AG08395 (cell line): ENCODE results near the gene RYR2.
"Not testable (repeated sequence)": the region's sequence is repeated elsewhere in the genome, so short reads cannot be mapped to it uniquely, and the experiment has no call there.

Source experiments
- DNase-seq: peaks from one replicate; pipeline ENCODE4 v3.0.0; 2012; ENCODE audit warnings: mixed read lengths, low spot score

RYR2 gene

GRCh38 chr1:237146241-237146640, 104.3 kb downstream of the RYR2 start:
- DNase-seq, result no peak

- DNase-seq, result no peak
Measured at GRCh38 chr1:237149857-237150256, 107.9 kb downstream of the RYR2 start.

GRCh38 chr1:237151979-237152378, 110.0 kb downstream of the RYR2 start:
- not testable (repeated sequence) for DNase-seq

- no peak for DNase-seq
Measured at GRCh38 chr1:237152506-237153335, 110.7 kb downstream of the RYR2 start.

- no peak for DNase-seq
Measured at GRCh38 chr1:237154157-237154556, 112.2 kb downstream of the RYR2 start.

GRCh38 chr1:237164406-237165352, 122.7 kb downstream of the RYR2 start:
- DNase-seq, result no peak

- DNase-seq, result no peak
Measured at GRCh38 chr1:237166086-237166485, 124.1 kb downstream of the RYR2 start.

GRCh38 chr1:237166593-237167101, 124.7 kb downstream of the RYR2 start:
- no peak for DNase-seq

GRCh38 chr1:237170149-237170548, 128.2 kb downstream of the RYR2 start:
- no peak for DNase-seq

GRCh38 chr1:237171454-237172117, 129.6 kb downstream of the RYR2 start:
- no peak for DNase-seq

- no peak for DNase-seq
Measured at GRCh38 chr1:237172118-237172485, 130.1 kb downstream of the RYR2 start.

- DNase-seq, result no peak
Measured at GRCh38 chr1:237179503-237179902, 137.5 kb downstream of the RYR2 start.

GRCh38 chr1:237180256-237180655, 138.3 kb downstream of the RYR2 start:
- no peak for DNase-seq

- no peak for DNase-seq
Measured at GRCh38 chr1:237181743-237182317, 139.8 kb downstream of the RYR2 start.

GRCh38 chr1:237183963-237184540, 142.1 kb downstream of the RYR2 start:
- no peak for DNase-seq

GRCh38 chr1:237186675-237187074, 144.7 kb downstream of the RYR2 start:
- DNase-seq, result no peak

- no peak for DNase-seq
Measured at GRCh38 chr1:237187842-237188241, 145.9 kb downstream of the RYR2 start.

- no peak for DNase-seq
Measured at GRCh38 chr1:237191403-237191802, 149.4 kb downstream of the RYR2 start.

GRCh38 chr1:237197470-237198425, 155.8 kb downstream of the RYR2 start:
- no peak for DNase-seq

- no peak for DNase-seq
Measured at GRCh38 chr1:237199026-237199425, 157.0 kb downstream of the RYR2 start.
